Ovary (tissue), 3 donors: ENCODE measurements around the gene POLA2.

ENCODE experiments used
- CTCF ChIP-seq, 3 donors: fragments of 450-650 bp in 2 of 3; fragments of 200-600 bp in 1 of 3; IDR thresholded peaks; one replicate each; pipeline versions ENCODE4 v1.5.1 to v1.8.0; 2016 to 2022; ENCODE audit warnings: antibody characterized with exemption in 3 of 3, mild to moderate bottlenecking in 1 of 3
- EP300 ChIP-seq: sonication (generic); formaldehyde crosslinking; IDR thresholded peaks from one replicate; pipeline ENCODE4 v1.6.1; 2017; ENCODE audit warnings: antibody characterized with exemption
- POLR2A ChIP-seq: fragments of 450-650 bp; IDR thresholded peaks from one replicate; pipeline ENCODE4 v1.6.1; 2017; ENCODE audit warnings: antibody characterized with exemption, mild to moderate bottlenecking, moderate library complexity
- donor health status: DM: no; HTN: no; CAD: no.

- TF ChIP-seq POLR2A: no peak
- TF ChIP-seq CTCF (IDR thresholded peaks at IDR 0.05): no peak
- no peak for TF ChIP-seq EP300
Observed at GRCh38 chr11:65321828-65322485, 60.2 kb downstream of the POLA2 start.
